GM21786 (cell line): ENCODE data around the gene GOLGA6L2.
"Not testable (repeated sequence)": the region's sequence is repeated elsewhere in the genome, so short reads cannot be mapped to it uniquely, and the experiment has no call there.

Experiments
- ATAC-seq: cut with Tn5 transposase; IDR thresholded peaks from one replicate; pipeline ENCODE4 v1.9.1; 2021; ENCODE audit not compliant: unreplicated experiment

Gene GOLGA6L2

GRCh38 chr15:23447107-23447500 is at the start of gene GOLGA6L2:
GOLGA6L2 (minus strand) TSS chr15:23447243; CDS start chr15:23447181, 62 bp downstream.
- no peak for ATAC-seq

GRCh38 chr15:23484870-23485269 is 37.8 kb upstream of the GOLGA6L2 start:
- no peak for ATAC-seq

- no peak for ATAC-seq
These were observed 36.8 kb upstream of the GOLGA6L2 start for GRCh38 chr15:23483821-23484299.

GRCh38 chr15:23482764-23483489 is 35.9 kb upstream of the GOLGA6L2 start:
- no peak for ATAC-seq

- ATAC-seq, result no peak
These were observed 35.2 kb upstream of the GOLGA6L2 start for GRCh38 chr15:23482228-23482627.

GRCh38 chr15:23477920-23478319 is 30.9 kb upstream of the GOLGA6L2 start:
- ATAC-seq, result no peak

- ATAC-seq, result no peak
These were observed 25.6 kb upstream of the GOLGA6L2 start for GRCh38 chr15:23472678-23473077.

- ATAC-seq, result no peak
These were observed 25.0 kb upstream of the GOLGA6L2 start for GRCh38 chr15:23472033-23472432.

GRCh38 chr15:23467110-23467600 is 20.1 kb upstream of the GOLGA6L2 start:
- no peak for ATAC-seq

- ATAC-seq, result no peak
These were observed 10.8 kb upstream of the GOLGA6L2 start for GRCh38 chr15:23457890-23458289.

GRCh38 chr15:23446215-23447106 is 582 bp downstream of the GOLGA6L2 start:
- no peak for ATAC-seq

GRCh38 chr15:23444269-23444668 is 2.8 kb downstream of the GOLGA6L2 start:
- ATAC-seq, result no peak

- ATAC-seq, result no peak
These were observed 5.8 kb downstream of the GOLGA6L2 start for GRCh38 chr15:23441204-23441603.

- no peak for ATAC-seq
These were observed 6.4 kb downstream of the GOLGA6L2 start for GRCh38 chr15:23440596-23440995.

- no peak for ATAC-seq
These were observed 7.5 kb downstream of the GOLGA6L2 start for GRCh38 chr15:23439513-23439912.

- ATAC-seq, result no peak
These were observed 8.1 kb downstream of the GOLGA6L2 start for GRCh38 chr15:23438816-23439466.

- ATAC-seq, result no peak
These were observed 9.4 kb downstream of the GOLGA6L2 start for GRCh38 chr15:23437673-23438072.

- no peak for ATAC-seq
These were observed 9.9 kb downstream of the GOLGA6L2 start for GRCh38 chr15:23437146-23437545.

- no peak for ATAC-seq
These were observed 10.6 kb downstream of the GOLGA6L2 start for GRCh38 chr15:23436421-23436820.

- not testable (repeated sequence) for ATAC-seq
These were observed 12.3 kb downstream of the GOLGA6L2 start for GRCh38 chr15:23434699-23435098.

GRCh38 chr15:23425327-23425726 is 21.7 kb downstream of the GOLGA6L2 start:
- not testable (repeated sequence) for ATAC-seq
